IMR-90 (cell line): ENCODE results near the gene SRGAP2C.
"Not testable (repeated sequence)": the region's sequence is repeated elsewhere in the genome, so short reads cannot be mapped to it uniquely, and the experiment has no call there.

ENCODE experiments used
- MAFK ChIP-seq: IDR thresholded peaks from 2 replicates; pipeline ENCODE4 v1.6.1; 2012; ENCODE audit warnings: low read depth, low read length, improper control_type of control experiment
- RAD21 ChIP-seq: IDR thresholded peaks from 2 replicates; pipeline ENCODE4 v1.6.1; 2012; ENCODE audit warnings: low read length, improper control_type of control experiment
- TF ChIP-seq, protein P1 (sequence below): conservative IDR thresholded peaks from 2 replicates; pipeline ENCODE4 v1.5.1; 2012; ENCODE audit warnings: mild to moderate bottlenecking, low read depth, low read length, improper control_type of control experiment

DNA sequence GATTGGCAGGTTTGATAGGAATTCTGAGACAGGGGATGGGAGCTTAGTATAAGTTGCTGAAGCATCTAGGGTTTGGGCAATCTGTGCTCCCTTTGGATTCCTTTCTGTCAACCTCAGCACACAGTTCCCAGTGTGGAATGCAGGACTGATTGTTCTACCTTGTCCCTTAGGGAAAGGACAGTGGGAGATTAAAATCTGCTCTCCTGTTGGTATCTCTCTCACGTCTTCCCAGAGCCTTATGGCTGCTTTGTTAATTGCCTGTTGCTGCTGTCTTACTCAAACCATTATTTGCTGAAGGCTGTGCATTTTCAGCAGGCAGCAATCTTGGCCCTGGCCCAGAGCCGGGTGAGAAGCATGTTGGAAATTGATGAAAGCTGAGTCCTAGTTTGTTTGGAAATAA is 133.9 kb downstream of the SRGAP2C start:
- TF ChIP-seq RAD21, MAFK: not testable (repeated sequence)
- TF ChIP-seq, protein P1, sequence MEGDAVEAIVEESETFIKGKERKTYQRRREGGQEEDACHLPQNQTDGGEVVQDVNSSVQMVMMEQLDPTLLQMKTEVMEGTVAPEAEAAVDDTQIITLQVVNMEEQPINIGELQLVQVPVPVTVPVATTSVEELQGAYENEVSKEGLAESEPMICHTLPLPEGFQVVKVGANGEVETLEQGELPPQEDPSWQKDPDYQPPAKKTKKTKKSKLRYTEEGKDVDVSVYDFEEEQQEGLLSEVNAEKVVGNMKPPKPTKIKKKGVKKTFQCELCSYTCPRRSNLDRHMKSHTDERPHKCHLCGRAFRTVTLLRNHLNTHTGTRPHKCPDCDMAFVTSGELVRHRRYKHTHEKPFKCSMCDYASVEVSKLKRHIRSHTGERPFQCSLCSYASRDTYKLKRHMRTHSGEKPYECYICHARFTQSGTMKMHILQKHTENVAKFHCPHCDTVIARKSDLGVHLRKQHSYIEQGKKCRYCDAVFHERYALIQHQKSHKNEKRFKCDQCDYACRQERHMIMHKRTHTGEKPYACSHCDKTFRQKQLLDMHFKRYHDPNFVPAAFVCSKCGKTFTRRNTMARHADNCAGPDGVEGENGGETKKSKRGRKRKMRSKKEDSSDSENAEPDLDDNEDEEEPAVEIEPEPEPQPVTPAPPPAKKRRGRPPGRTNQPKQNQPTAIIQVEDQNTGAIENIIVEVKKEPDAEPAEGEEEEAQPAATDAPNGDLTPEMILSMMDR: not testable (repeated sequence)
